NCI-H1048 (cell line): Measurements from ENCODE around the gene LBX2.
"Not testable (repeated sequence)": the region's sequence is repeated elsewhere in the genome, so short reads cannot be mapped to it uniquely, and the experiment has no call there.

Experiments
- DNase-seq: peaks from one replicate; lab custom pipeline; 2025; lab: John Stamatoyannopoulos, UW

Gene LBX2

DNA sequence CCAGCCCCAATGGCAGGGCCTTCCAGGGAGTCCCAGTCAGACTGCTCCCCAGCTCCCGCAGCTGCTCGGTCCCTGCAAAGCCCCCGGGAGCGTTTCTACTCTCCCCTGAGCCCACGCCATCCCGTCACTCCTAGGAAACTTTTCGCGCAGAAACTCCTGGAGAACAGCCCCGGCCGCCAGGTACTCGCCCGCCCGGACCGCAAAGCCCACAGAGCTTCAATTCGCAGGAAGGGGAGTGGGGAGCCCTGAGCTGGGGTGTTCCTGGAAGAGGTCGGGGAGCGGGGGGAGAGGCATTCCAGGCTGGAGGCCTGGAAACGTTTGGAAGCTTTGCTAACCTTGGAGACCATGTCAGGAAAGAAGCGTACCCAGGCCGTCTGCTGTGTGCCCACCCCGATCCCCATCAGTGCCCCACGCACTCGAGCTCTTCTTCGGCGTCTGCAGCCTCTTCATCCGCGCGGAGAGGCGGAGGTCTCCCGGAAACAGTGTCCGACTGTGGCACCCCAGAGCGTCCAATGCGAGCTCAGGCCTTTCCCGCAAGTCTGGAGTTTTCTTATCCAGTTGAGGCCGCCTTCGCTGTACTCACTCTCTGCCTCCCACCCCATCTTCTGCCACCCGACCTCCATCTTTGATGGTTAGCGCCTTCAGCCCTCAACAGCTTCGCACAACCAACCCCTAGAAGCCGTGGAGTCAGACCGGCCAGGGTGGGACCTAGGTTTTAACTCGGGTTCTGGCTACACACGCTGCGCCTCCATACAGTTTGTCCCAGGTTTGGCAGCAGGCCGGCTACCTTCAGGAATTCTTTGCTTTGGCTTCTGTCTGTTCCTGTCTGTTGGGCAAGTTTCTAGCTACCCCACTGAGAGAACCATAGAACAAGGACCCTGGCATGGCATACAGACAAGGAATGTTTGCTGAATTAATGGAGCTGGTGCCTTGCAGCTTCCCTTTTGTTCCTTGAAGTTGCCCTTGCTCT is 4.4 kb upstream of the LBX2 start:
- DNase-seq = no peak

DNA sequence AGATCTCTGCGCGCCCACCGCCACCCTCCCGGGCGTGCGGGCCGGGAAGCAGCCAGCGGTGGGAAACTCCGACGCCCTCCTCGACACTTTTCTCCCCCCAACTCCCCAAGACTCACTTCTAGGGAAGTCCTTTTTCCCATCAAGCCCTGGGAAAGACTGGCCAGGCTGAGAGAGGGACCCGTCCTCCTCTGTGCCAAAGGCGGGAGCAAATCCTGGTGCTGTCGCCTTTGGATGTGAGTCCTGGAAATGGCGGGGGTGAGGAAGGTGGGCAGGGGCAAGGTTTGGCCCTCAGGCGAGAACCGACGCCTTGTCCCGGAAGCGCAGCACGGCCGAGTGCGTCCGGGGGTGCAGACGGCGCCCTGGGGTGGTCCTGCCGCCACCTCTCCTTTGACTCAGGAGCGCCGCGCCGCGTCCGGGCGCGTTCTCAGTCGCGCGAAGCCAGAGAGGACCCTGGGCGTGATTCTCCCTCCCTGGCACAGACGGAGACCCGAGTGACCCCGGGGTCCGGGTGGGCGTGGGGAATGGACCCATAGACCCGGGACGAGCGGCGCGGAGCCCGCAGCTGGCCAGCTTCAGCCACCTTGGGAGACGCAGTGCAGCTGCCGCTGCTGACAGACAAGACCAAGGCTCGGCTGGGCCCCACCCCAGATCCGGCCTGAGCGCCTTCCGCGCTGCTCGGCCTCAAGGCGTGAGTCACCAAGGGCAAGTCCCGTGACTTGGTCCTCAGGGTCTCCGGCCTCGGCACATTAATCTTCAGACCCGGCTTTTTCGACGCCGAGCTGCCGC is 3.5 kb upstream of the LBX2 start:
- DNase-seq = no peak

DNA sequence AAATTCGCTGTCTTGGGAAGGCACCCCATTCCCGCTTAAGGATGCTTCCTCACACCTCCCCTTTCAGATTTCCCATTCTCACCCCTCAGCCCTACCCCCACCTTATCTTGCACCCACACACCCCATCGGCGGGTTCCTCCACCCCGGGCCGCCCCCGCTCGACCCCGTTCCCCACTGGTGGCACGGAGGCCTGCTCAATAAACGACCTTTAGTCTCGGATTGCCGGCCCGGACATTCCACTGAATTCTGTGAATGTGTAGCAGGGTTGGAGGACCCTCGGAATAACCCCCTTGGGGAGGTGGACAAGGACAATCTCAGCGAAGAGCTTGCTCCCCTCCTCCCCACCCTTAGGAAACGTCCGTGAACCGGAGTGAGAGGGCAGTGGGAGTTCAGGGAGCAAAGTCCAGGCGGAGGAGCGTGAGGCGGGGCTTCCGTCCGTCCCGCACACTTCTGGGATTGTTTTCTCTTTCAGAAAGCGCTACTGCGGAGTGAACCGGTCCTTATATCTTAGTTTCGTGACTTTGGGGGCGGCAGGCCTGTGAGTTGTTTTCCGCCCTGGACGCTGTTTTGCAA is 2.8 kb upstream of the LBX2 start:
- DNase-seq = no peak

DNA sequence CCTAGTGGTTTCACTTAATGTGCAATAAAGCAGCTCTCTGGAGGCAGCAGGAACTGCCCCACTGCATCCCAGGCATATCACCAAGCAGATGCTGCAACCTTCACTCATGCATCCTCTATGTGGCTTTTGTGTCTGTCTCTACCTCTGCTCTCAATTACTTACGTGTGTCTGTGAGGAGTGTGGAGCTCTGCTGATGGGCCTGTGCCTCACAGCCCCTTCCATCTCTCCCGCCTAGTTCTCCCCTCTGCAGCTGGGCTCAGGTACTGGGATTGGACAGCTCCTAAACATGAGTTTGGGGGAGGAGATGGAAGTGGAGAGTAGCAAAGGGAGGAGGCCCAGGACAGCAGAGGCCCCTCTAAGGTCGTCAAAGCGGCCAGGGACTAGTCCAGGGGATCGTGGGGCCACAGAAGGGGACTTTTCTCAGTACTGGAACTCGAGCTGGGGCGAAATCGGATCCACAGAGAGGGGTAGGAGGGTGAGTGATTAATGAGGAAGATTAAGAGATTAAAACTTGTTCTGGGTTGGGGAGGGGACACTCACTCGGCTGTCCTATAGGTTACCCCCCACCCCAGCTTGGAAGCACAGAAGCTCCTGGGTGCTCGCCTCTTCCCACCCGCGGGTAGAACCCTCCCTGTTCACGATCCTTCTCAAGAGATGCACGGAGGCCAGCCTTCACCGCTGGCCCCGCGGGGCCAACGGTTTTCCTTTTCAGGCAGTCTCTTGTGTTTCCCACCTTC is 2.1 kb upstream of the LBX2 start:
- no peak for DNase-seq

DNA sequence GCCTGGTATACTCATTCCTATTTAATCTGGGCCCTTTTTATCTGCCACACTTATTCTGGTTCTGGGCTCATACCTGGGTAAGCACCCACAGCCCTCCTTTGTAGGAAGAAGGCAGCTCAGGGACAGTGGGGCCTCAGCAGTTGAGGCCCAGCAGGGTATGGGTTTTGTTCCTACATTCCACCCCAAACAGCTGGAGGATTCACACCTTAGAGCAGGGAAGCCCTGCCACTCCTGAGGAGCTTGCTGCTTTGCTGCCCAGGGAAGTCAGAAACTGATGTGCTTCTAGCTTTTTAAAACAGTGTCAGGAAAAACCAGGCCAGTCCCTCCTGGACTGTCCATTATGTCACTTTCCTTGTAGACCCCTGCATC is 1.2 kb upstream of the LBX2 start:
- no peak for DNase-seq

DNA sequence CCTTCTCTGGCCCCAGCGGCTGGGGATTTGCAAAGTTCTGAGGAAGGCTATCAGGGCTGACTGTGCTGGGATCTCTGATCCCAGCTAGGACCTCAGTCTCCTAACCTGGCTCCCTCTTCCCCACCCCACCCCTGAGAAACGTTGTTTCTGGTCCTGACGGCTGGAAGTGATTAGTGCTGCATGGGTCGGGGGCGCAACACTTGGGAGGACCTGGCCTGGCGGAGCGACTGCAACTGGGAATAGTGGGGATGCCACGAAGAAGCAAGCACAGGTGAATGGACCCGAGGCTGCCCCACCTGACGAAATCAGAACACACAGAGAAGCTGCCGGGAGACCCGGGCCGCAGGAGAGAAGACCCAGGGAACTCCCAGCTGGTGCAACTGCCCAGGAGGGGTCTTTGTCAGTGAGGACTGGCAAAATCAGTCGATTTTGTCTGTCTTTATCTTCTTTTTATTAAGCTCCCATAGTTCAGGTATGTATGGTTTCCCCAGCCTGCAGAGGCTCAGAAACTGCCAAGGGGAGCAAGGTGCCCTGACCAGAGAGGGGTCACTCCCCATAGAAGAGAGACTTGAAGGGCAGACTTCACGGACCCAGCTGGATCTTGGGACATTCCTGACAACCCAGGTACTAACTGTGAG is 656 bp upstream of the LBX2 start:
- no peak for DNase-seq

DNA sequence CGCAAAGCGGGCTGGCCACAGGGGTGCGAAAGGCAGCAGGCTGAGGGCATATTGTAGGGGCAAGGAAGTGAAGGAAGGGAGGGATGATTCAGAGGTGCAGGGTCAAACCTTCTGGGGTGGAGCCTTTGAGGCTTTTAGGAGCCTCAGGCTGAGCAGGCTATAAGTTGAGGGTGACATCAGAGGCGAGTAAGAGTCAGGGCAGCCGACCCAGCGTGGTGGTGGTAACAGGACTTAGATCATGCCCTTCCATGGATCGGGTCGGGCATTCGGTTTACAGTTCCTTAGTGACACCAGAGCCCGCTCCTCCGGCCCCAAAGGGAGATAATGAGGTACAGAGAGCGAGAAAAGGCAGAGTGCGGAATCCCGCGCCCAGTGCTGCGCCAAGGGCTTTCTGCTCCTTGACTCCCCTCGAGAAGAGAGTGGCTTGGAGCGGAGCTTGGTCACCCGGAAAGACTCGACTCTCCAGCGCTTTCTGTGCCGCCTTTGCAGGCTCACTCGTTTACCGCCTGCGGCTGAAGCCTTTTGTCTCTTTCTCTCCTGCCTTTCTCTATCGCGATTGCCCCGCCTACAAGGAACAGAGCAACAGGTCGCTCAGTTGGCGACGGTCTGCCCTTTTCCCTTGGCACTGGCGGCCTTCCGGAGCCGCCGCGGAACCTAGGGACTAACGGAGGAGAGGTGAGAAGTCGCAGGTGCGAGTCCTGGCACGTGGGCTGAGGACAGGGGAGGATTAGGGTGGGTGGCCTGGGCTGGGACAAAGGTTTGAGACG is 720 bp downstream of the LBX2 start:
- DNase-seq = no peak

DNA sequence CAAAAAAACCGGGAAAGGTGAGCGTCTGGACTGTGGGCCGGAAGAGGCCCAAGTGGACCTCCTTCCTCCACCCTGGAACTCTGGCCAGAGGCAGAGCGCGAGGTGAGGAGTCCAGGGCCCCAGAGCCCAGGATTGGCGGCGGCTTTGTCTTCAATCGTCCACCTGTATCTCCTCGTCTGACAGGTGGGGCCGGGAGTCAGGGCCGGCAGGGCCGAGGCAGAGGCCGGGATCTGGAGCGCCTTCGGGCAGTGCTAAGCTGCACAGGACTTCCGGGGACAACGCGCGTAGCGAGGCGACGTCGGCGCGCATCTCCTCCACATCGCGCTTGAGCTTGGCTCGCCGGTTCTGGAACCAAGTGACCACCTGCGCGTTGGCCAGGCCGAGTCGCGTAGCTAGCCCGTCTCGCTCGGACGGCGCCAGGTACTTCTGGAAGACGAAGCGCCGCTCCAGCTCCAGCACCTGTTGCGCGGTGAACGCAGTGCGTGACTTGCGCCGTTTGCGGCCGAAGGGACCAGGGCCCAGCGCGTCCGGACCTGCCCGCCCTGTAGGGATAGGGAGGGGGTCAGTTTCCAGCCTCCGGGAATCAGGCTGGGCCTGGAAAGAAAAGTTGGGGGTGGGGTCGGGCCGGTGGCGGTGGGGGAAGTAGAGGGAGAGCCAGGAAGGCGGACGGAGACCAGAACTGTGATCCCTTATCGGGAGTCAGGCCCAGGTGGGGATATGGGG is 1.5 kb downstream of the LBX2 start:
- DNase-seq = no peak

DNA sequence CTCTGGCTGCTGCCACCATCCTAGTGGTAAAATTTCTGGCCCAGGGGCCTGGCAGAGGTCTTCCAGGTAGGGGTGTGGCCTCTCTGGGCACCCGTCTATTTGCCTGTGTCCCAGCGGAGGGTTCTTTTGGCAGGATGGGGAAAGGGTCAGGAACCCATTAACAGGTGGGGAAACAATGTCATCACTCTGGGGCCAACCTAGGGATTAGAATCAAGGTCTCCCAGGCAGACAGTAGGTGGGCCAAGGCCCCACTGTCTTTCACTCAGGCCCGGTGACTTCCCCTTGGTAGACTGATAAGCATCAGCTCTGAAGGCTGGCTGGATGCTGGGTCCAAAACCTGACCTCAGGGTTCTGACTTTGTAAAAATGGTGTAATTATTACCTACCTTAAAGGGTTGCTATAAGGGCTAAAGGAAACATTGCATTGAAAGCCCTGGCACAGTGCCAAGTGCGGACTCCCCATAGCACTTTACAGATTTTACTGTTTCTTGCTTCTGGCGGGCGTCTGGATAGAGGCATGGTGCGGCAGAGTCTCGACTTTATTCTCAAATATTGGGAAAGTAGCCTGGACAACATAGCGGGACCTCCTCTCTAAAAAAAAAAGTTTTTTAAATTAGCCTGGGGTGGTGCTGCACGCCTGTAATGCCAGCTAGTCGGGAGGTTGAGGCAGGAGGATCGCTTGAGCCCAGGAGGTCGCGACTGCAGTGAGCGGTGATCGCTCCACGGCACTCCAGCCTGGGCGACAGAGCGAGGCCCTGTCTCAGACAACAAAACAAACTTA is 2.2 kb downstream of the LBX2 start:
- DNase-seq = no peak

DNA sequence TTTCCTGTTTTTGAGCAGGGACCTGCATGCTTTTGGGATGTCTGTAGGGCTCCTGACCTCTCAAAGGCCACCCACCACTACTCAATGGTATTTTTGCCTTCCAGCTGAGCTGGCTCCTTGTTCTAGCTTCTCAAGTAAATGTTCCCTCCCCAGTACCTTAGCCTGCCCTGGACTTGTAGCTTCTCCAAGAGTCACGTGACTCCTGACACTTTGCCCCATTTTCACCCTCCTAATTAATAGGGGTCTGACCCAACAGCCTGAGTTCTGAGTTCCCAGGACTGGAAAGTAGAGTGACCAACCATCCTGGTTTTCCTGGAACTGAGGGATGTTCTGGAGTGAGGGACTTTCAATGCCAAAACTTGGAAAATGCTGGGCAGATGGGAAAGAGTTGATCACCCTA is 4.0 kb downstream of the LBX2 start:
- no peak for DNase-seq

DNA sequence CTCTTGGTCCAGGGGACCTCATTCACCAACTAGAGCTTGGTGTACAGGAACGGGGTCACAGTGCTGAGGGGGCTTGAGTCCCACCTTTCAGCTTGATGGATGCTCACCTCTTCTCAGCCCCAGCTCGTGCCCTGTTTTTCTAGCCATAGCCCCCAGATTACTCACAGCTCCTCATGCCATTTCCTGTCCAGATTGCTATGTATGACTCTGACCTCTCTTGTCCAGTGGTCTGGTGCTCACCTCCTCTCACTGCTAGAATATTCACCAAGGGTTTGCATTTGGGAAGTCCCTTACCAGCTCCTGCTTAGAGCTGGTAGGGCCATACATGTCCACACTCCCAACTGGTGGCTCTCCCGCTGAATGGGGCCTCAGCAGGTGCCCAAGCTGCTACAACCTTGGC is 5.9 kb downstream of the LBX2 start:
- DNase-seq = no peak

DNA sequence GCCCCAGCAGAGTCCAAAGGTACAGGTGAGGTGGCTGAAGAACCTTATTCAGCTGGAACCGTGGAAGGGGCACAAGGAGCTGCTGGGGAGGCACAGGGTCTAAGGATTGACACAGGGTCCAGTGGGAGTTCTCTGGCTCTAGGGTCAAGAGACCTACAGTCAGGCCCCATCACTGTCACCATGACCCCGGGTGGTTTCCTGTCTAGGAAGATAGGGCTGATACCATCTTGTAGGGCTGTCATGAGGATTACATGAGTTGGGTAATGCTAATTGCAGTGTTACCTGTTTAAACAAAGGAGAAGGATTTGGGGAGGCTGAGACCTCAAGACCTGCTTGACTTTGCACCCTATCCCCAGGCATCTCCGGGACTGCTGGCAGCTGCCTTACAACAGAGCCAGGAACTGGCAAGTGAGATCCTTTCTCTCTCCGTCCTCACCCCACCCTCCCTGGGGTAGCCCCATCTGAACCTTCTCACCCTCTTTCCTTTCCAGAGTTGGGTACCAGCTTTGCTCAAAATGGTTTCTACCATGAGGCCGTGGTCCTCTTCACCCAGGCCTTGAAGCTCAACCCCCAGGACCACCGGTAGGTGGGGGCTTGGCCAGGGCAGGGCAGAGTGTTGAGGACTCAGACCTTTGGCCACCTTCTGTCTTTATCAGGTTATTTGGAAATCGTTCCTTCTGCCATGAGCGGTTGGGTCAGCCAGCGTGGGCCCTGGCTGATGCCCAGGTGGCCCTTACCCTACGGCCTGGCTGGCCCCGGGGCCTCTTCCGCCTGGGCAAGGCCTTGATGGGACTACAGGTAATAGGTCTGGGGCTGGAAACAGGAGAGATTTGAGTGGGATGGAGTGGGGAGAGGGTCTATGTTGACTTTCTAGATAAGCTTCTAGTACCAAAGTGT is 7.5 kb downstream of the LBX2 start:
- DNase-seq = no peak

DNA sequence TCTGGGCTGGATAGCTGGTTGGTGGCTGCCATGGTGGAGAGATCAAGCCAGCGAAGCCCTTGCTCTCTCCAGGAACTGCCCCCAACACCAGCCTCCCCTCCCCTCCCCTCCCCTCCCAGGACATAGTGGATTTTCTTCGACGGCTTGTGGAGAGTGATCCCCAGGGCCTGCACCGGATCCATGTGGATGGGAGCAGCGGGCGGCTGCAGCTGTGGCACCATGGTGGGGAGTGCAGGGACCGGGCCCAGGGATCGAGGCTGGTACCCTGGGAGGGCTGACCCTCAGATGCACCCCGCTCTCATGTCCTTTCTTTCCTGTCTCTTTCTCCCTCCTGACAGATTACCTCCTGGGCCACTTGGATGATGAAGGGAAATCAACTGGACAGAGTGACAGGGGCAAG is 9.5 kb downstream of the LBX2 start:
- DNase-seq = no peak

DNA sequence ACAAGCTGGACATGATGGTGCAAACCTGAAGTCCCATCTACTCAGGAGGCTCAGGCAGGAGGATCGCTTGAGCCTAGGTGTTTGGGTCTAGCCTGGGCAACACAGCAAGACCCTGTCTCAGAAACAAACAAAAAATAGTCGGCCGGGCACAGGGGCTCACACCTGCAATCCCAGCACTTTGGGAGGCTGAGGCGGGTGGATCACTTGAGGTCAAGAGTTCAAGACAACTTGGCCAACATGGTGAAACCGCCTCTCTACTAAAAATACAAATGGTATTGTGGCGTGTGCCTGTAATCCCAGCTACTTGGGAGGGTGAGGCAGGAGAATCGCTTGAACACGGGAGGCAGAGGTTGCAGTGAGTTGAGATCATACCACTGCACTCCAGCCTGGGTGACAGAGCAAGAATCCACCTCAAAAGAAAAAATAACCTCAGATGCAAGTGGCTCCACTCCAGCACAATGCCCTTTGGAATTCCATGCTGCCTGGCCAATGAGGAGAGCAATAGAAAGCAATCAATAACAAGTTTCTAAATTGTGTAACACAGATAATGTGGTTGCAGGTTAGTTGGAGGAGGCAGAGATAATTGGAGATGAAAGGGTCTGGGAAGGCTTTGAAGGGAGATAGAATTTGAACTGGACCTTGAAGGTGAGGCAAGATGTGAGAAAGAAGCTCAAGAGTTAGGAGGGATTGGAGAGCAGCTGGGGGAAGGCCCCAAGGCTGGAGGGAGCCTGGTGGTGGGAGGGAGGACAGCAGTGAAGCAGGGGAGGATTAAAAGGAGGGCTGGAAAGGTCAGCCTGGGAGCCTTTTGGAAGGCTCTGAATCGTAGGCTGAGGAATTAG is 10.5 kb downstream of the LBX2 start:
- DNase-seq = no peak

DNA sequence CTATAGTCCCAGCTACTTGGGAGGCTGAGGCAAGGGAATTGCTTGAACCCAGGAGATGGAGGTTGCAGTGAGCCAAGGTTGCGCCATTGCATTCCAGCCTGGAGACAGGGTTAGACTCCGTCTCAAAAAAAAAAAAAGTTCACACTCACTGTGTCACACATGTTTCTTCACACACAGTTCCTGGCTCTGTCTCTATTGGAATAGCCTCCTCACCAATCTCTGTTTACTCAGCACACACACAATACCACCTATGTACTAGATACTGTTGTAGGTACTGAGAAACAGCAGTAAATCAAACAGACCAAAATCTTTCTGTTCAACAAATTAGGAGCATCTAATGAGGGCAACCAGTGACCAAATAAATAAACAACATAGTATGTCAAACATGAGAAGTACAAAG is 13.3 kb downstream of the LBX2 start:
- no peak for DNase-seq

DNA sequence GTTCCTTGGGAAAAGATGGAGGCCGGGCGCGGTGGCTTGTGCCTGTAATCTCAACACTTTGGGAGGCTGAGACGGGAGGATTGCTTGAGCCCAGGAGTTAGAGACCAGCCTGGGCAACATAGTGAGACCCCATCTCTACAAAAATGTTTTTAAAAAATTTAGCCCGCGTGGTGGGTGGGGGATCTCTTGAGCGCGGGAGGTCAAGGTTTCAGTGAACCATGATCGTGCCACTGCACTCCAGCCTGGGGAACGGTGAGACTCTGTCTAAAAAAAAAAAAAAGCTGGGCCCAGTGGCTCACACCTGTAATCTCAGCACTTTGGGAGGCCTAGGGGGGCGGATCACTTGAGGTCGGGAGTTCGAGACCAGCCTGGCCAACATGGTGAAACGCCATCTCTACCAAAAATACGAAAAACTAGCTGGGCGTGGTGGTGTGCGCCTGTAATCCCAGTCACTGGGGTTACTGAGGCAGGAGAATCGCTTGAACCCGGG is 15.7 kb downstream of the LBX2 start:
- DNase-seq = not testable (repeated sequence)
